GM12865 (cell line): Measurements from ENCODE around the gene LAS1L.
"Not testable (repeated sequence)": the region's sequence is repeated elsewhere in the genome, so short reads cannot be mapped to it uniquely, and the experiment has no call there.

Experiments
- DNase-seq: peaks from one replicate; pipeline ENCODE4 v3.0.0; 2010; ENCODE audit warnings: low read depth
- H3K4me3 ChIP-seq: 2 replicates; pipeline ENCODE4 v1.5.1; 2011; ENCODE audit warnings: mild to moderate bottlenecking, low read depth, low read length, control low read depth
- CTCF ChIP-seq: IDR thresholded peaks from 2 replicates; pipeline ENCODE4 v1.5.1; 2011; ENCODE audit warnings: low read length, control low read depth, low read depth, inconsistent platforms; ENCODE audit not compliant: insufficient read depth; ENCODE audit errors: missing control alignments

The LAS1L gene

GRCh38 chrX:65574356-65574755 lies 39.8 kb upstream of the LAS1L start:
- no peak for TF ChIP-seq CTCF
- no peak overlapping the region for H3K4me3 ChIP-seq
- DNase-seq, result no peak

- no peak for TF ChIP-seq CTCF
- no peak for DNase-seq
Observed at GRCh38 chrX:65572971-65573370, 38.4 kb upstream of the LAS1L start.

GRCh38 chrX:65562850-65563249 lies 28.3 kb upstream of the LAS1L start:
- not testable (repeated sequence) for DNase-seq, H3K4me3 ChIP-seq

More at GRCh38 chrX:65572971-65573370, 38.4 kb upstream of the LAS1L start:
- no peak overlapping the region for H3K4me3 ChIP-seq

GRCh38 chrX:65551489-65552339 lies 17.1 kb upstream of the LAS1L start:
- TF ChIP-seq CTCF, result no peak
- no peak for DNase-seq
- no peak overlapping the region for H3K4me3 ChIP-seq

- no peak for TF ChIP-seq CTCF
- DNase-seq, result no peak
Observed at GRCh38 chrX:65551086-65551485, 16.5 kb upstream of the LAS1L start.

GRCh38 chrX:65545456-65545855 lies 10.9 kb upstream of the LAS1L start:
- H3K4me3 ChIP-seq, result no peak overlapping the region
- no peak for DNase-seq
- no peak for TF ChIP-seq CTCF

More at GRCh38 chrX:65551086-65551485, 16.5 kb upstream of the LAS1L start:
- no peak overlapping the region for H3K4me3 ChIP-seq

GRCh38 chrX:65537229-65537628 lies 2.6 kb upstream of the LAS1L start:
- no peak for DNase-seq
- H3K4me3 ChIP-seq, result no peak overlapping the region
- TF ChIP-seq CTCF, result no peak
